ENCODE results near the gene TENT4B. TPM values are rescaled to one million over a fixed set of nuclear protein-coding genes. Genes with fewer than 3 reads are reported as not detected.

Gene TENT4B
- 16.6 and 17.2 TPM in 2 replicates for total RNA-seq

DNA sequence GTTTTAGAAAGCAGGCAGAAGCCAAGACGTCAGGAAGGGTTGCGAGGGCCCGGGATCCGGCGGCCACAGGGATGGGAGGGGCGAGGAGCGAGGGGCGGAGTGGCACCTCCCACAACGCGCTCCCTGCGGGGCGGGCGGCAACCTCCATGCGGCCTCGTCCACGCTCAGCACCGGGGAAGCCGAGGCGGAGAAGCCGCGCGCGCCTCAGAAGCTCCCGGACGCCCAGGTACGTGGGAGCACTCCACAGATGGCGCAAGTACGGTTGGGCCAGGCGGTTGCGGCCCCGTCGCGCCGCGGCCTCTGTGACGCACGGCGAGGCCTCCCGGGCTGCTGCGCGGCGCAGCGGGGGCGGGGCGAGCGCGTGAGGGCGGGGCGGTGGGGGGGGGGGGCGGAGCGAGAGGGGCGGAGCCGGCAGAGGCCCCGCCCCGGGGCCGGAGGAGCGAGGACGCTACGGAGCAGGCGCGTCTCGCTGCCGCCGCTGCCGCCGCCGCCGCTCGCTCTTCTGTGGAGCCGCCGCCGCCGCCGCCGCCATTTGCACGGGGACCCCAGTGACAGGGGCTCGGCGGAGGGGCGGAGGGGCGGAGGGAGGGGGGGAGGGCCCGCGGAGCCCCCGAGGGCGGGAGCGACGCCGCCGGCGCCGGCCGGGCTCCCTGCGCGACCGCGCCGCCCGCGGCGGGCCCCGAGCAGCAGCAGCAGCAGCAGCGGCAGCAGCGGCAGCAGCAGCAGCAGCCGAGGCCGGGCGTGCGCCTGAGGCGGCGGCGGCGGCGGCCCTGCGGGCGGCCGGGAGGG lies at the start of gene TENT4B:
TENT4B (plus strand) TSS at position 500 of the 789 bp plus-strand sequence. CDS start 316 bp downstream, outside the sequence.

GRCh38 chr16:50266337-50267091 lies 113.4 kb downstream of the TENT4B start, which contains the start of gene ADCY7:
Gene ADCY7 (plus strand): TSS chr16:50266551. CDS start chr16:50288180, 21,629 bp downstream.

Small RNA genes within 50 kb of the gene (small RNA-seq; reads per million reads assigned to genes)
- gene RF00156 (not detected), gene RPL10P14 (not detected)

Other genes with a start within 250 kb of the TENT4B start
- gene CNEP1R1, start 128.1 kb upstream of the TENT4B start, total RNA-seq = 26.6 and 29.8 TPM in 2 replicates
- gene HEATR3, start 87.3 kb upstream of the TENT4B start, total RNA-seq = 38.8 and 42.5 TPM in 2 replicates
- 9.0 and 9.4 TPM in 2 replicates for gene ADCY7, start 113.2 kb downstream of the TENT4B start, total RNA-seq
- gene BRD7, start 215.7 kb downstream of the TENT4B start, total RNA-seq = 56.4 and 62.2 TPM in 2 replicates

All from thoracic aorta endothelial cell (primary cell).